Spleen (tissue), 11 donors: ENCODE data around the gene SNED1. TPM values are rescaled to one million over a fixed set of nuclear protein-coding genes. Genes with fewer than 3 reads are reported as not detected.
A peak's percentile ranks its signal among the peaks of the same experiment; 100 is the strongest.

Experiments used
- DNase-seq: peaks from one replicate; pipeline ENCODE4 v3.0.0-alpha.2; 2020
- H3K27ac ChIP-seq, 8 donors: fragments of 200-600 bp; sonication (generic) in 7 of 8; 1 replicate in 4 of 8; 2 replicates in 4 of 8; pipeline versions ENCODE4 v1.5.0 to v1.8.0; 2016 to 2021; ENCODE audit warnings: inconsistent platforms in 4 of 8, mild to moderate bottlenecking in 4 of 8, moderate library complexity in 1 of 8
- H3K27me3 ChIP-seq, 7 donors: fragments of 200-600 bp; sonication (generic) in 6 of 7; replicated peaks in 1 of 7; 1 replicate in 4 of 7; 2 replicates in 3 of 7; pipeline versions ENCODE4 v1.5.0 to v1.8.0; 2016 to 2021; ENCODE audit warnings: inconsistent platforms in 3 of 7, mild to moderate bottlenecking in 1 of 7
- H3K36me3 ChIP-seq, 6 donors: fragments of 200-600 bp; sonication (generic) in 5 of 6; 1 replicate in 4 of 6; 2 replicates in 2 of 6; pipeline versions ENCODE4 v1.5.0 to v1.8.0; 2016 to 2021; ENCODE audit warnings: inconsistent platforms in 2 of 6
- H3K4me1 ChIP-seq, 6 donors: fragments of 200-600 bp; sonication (generic) in 5 of 6; 1 replicate in 3 of 6; 2 replicates in 3 of 6; pipeline versions ENCODE4 v1.5.0 to v1.8.0; 2016 to 2021; ENCODE audit warnings: inconsistent platforms in 3 of 6
- H3K4me3 ChIP-seq, 8 donors: fragments of 200-600 bp; sonication (generic) in 7 of 8; 1 replicate in 4 of 8; 2 replicates in 4 of 8; pipeline versions ENCODE4 v1.5.0 to v1.8.0; 2016 to 2021; ENCODE audit warnings: inconsistent platforms in 4 of 8, mild to moderate bottlenecking in 4 of 8, moderate library complexity in 2 of 8
- H3K9me3 ChIP-seq, 8 donors: fragments of 200-600 bp; sonication (generic) in 7 of 8; 1 replicate in 4 of 8; 2 replicates in 4 of 8; pipeline versions ENCODE4 v1.5.0 to v1.8.0; 2016 to 2021; ENCODE audit warnings: inconsistent platforms in 4 of 8
- POLR2A ChIP-seq, 3 donors: fragments of 450-650 bp; IDR thresholded peaks; one replicate each; pipeline ENCODE4 v1.5.1; 2017; ENCODE audit warnings: antibody characterized with exemption in 3 of 3, mild to moderate bottlenecking in 1 of 3
- POLR2AphosphoS5 ChIP-seq, 3 donors: sonication (generic); formaldehyde crosslinking; IDR thresholded peaks; one replicate each; pipeline ENCODE4 v1.5.1; 2017; ENCODE audit warnings: antibody characterized with exemption in 3 of 3
- WGBS, 5 donors: extraction: QIAGEN DNeasy Blood & Tissue Kit in 3 of 5; methylation state at CpG; one replicate each; pipeline versions ENCODE4 v1.1.5 to v1.1.7; 2013 to 2018; 5-methylcytosine and 5-hydroxymethylcytosine counted together
- intact Hi-C: fragments of 100-400 bp; cut with DNase I; formaldehyde crosslinking; loops from one replicate; pipeline ENCODE4 v1.15.0; 2023; ENCODE audit warnings: low total_unique reads
- polyA plus RNA-seq, 3 donors: library from polyadenylated mRNA; stranded (reverse); fragments of 200-250 nt; gene quantifications; one replicate each; pipeline ENCODE4 v1.2.1, GENCODE V29; 2013
- total RNA-seq, 7 donors: library from RNA; depleted of rRNA in 3 of 7; stranded (reverse); fragments of >200 nt in 3 of 7; fragmentation: NEBNext Ultra II Directional in 4 of 7; extraction: Animal tissue kit (Norgen Biotek cat#: 25700) in 4 of 7; gene quantifications; one replicate each; pipeline versions ENCODE4 v1.1.0 to v1.2.1, GENCODE V29; 2016 to 2021
- TF ChIP-seq, protein P1 (sequence below), 11 experiments: fragments of 200-600 bp in 7 of 11; fragments of 450-650 bp in 4 of 11; sonication (generic) in 4 of 11; IDR thresholded peaks in 8 of 11; conservative IDR thresholded peaks in 3 of 11; 1 replicate in 7 of 11; 2 replicates in 4 of 11; pipeline versions ENCODE4 v1.4.0 to v1.8.0; 2016 to 2021; ENCODE audit warnings: antibody characterized with exemption in 11 of 11, inconsistent platforms in 4 of 11, mild to moderate bottlenecking in 1 of 11
- donor health status: healthy with polysubstance abuse.
- donor health status: DM: no; HTN: no; CAD: no; lungs with moderate emphysema.
- donor health status: DM: no; HTN: no; CAD: no.
- donor health status: Bipolar disorder and iron deficiency.
- donor health status: healthy.
- donor health status: DM: no; HTN: no; CAD: no.
- donor health status: DM: yes; HTN: yes; CAD: no.

The SNED1 gene
- total and polyA plus RNA-seq, 10 donors: 2.6 to 85.3 (median 45.5) TPM

DNA sequence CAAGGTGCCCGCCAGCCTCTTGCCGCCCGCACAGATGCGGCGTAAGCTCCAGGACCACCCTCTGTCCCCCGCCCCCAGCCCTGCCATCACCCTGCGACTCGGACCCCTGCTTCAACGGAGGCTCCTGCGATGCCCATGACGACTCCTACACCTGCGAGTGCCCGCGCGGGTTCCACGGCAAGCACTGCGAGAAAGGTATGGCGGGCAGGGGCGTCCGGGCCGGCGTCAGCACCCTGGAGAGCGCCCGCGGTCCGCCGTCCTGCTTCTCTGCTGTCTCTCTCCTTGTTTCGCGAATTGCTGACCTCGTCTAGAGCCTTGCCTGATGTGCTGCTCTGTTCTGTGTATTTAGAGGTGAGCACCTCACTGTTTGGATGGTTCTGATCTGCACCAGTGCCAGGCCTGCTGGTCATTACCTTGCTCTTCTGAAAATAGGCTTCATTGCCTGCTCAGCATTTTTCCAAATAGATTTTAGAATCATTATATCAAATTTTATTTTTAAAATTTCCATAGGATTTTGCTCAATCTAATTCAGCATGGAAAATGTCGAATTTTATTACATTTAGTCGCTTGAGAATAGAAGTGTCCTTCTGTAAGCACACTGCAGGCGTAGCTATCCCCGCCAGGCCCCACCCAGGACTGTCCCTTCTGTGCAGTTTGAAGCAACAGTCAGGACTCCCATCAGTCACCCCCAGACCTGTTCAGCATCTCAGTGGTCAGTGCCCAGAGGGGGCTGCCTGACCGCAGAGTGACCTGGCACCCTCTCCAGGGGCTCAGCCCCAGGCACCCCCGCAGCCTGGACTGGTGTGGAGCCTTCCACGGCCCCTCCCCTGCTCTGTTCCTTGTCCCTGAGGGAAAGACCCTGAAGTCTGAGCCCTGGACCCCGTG lies 51.6 kb downstream of the SNED1 start:
- H3K4me1 ChIP-seq: no peaks in the 10 kb centered on the region
- DNase-seq: peak; percentile 58
- 82 to 89% (median 84%) methylated on average over 34 to 38 of the region's 38 CpGs for WGBS, 5 donors
- no peak overlapping the region for H3K27ac ChIP-seq
- H3K4me3 ChIP-seq: no peak overlapping the region
- TF ChIP-seq POLR2A (IDR thresholded peaks at IDR 0.05) (no peak), POLR2AphosphoS5 (IDR thresholded peaks at IDR 0.05) (no peak)
- TF ChIP-seq, protein P1, sequence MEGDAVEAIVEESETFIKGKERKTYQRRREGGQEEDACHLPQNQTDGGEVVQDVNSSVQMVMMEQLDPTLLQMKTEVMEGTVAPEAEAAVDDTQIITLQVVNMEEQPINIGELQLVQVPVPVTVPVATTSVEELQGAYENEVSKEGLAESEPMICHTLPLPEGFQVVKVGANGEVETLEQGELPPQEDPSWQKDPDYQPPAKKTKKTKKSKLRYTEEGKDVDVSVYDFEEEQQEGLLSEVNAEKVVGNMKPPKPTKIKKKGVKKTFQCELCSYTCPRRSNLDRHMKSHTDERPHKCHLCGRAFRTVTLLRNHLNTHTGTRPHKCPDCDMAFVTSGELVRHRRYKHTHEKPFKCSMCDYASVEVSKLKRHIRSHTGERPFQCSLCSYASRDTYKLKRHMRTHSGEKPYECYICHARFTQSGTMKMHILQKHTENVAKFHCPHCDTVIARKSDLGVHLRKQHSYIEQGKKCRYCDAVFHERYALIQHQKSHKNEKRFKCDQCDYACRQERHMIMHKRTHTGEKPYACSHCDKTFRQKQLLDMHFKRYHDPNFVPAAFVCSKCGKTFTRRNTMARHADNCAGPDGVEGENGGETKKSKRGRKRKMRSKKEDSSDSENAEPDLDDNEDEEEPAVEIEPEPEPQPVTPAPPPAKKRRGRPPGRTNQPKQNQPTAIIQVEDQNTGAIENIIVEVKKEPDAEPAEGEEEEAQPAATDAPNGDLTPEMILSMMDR (IDR thresholded peaks at IDR 0.05 in 8 of 11, conservative IDR thresholded peaks at IDR 0.05 in 3 of 11): no peak
- H3K27me3 ChIP-seq: no peaks in the 10 kb centered on the region
- H3K9me3 ChIP-seq: peaks cover 0 to 4% (median 0%) of the 10 kb centered on the region in 8 donors
- peaks cover 0 to 69% (median 42%) of the 10 kb centered on the region in 6 donors for H3K36me3 ChIP-seq
- intact Hi-C loops: no loop called here

DNA sequence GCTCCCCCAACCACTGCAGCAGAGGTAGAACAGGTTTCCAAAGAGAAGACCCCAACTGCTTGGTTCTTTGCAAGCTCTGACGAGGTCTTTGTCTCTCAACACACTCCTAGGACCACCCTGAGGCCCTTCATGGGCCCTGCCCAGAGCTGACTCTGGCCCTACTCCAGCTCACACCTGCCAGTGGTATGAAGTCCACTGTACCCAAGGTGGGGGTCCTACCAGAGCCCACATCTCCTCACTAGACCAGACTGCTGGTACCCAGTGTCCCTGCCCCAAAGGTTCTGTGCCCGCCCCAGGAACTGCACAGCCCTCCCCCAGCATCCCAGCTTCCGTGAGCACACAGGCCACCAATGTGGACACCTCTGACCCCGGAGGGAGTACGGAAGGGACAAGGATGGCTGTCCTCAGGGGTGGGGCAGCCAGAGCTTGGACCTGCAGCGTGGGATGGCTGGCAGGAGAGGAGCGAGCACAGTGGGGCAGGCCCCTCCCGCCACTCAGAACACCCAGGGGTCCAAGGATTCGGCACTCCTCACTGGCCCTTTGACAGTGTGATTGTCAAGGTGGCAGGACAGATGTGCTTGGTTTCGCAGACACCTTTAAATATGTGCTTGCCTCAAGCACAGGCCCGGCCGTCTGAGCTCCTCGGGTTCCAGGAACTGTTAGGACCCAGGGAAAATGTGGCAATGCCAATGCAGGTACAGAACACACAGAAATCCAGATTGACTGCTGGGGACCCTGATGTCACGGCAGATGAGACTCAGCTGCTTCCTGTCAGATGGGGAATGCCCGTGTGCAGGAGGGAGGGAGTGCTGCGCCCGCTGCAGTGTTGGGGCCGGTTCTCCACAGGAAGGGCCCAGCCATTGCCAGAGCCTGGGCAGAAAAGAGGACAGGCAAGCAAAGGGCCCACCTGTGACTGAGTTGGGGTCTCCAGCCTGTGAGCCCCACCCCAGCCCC lies 52.5 kb downstream of the SNED1 start:
- Histone ChIP-seq H3K9me3 (no peaks in the 10 kb centered on the region), H3K27me3 (no peaks in the 10 kb centered on the region), H3K4me1 (no peaks in the 10 kb centered on the region), H3K36me3 (peaks cover 0 to 65% (median 42%) of the 10 kb centered on the region in 6 donors), H3K27ac (no peak overlapping the region), H3K4me3 (no peak overlapping the region)
- peak; percentile 61 for DNase-seq
- TF ChIP-seq, protein P1 (IDR thresholded peaks at IDR 0.05 in 8 of 11, conservative IDR thresholded peaks at IDR 0.05 in 3 of 11): no peak
- TF ChIP-seq POLR2A (IDR thresholded peaks at IDR 0.05) (no peak), POLR2AphosphoS5 (IDR thresholded peaks at IDR 0.05) (no peak)
- intact Hi-C loops: no loop called here
- WGBS, 5 donors: 78 to 87% (median 82%) methylated on average over 12 to 18 of the region's 18 CpGs

DNA sequence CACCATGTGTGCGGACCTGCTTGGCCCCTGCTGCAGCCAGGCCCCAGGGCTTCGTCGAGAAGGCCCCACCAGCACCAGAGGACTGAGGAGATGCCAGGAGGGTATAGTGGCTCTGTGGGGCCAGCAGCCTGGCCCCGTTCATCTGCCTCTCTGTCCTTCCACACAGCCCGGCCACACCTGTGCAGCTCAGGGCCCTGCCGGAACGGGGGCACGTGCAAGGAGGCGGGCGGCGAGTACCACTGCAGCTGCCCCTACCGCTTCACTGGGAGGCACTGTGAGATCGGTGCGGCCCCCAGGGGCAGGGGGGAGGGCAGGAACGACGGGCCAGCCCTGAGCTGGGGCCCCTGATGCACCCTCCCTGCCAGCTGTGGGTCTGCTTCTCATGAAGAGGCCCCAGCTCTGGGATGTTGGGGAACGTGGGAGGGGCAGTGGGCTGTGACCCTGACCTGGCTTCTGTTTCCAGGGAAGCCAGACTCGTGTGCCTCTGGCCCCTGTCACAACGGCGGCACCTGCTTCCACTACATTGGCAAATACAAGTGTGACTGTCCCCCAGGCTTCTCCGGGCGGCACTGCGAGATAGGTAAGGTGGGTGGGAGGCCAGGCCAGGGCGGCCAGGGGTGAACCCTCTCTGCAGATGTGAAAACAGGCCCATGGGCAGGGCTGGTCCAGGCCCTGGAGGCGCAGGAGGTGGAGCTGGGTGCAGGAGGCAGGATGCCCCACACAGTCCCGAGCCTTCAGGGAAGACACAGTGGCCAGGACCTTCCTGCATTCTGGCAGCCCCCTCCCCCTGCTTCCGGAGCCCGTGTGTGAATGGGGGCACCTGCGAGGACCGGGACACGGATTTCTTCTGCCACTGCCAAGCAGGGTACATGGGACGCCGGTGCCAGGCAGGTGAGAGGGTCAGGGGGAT lies 53.4 kb downstream of the SNED1 start:
- peak; percentile 64 for DNase-seq
- H3K27ac ChIP-seq: no peak overlapping the region
- no peaks in the 10 kb centered on the region for H3K9me3 ChIP-seq
- no peak overlapping the region for H3K4me3 ChIP-seq
- intact Hi-C loops: no loop called here
- 81 to 93% (median 92%) methylated on average over 20 to 33 of the region's 33 CpGs for WGBS, 5 donors
- peaks cover 0 to 65% (median 42%) of the 10 kb centered on the region in 6 donors for H3K36me3 ChIP-seq
- H3K27me3 ChIP-seq: no peaks in the 10 kb centered on the region
- TF ChIP-seq POLR2A (IDR thresholded peaks at IDR 0.05) (no peak), POLR2AphosphoS5 (IDR thresholded peaks at IDR 0.05) (peak in 1 of 3 donors; percentile 20)
- TF ChIP-seq, protein P1 (IDR thresholded peaks at IDR 0.05 in 8 of 11, conservative IDR thresholded peaks at IDR 0.05 in 3 of 11): no peak
- no peaks in the 10 kb centered on the region for H3K4me1 ChIP-seq
